Measurements from ENCODE around the gene KLHL7.
"Not testable (repeated sequence)": the region's sequence is repeated elsewhere in the genome, so short reads cannot be mapped to it uniquely, and the experiment has no call there.

KLHL7 gene

DNA sequence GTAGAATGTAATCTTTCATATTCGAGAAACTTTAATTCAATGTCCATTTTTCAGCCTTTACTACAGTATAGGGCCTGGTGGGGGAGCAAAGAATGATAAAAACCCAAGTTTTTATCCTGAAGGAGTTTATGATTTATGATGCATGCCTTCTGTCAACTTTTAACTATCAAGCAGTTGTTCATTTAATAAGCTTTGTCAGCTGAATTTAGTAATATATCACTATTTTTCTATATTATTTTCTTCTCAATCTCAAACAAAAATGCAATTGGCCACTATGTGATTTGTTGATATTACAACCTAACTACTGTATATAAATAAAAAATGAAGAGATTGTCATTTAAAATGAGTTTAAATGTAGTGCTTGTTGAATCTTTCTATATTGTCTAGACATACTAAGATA lies 78.7 kb downstream of the KLHL7 start:
- TF ChIP-seq POLR2A (IDR thresholded peaks at IDR 0.05; ENCODE audit: extremely low read depth, insufficient read length), result no peak
- TF ChIP-seq, protein P1, sequence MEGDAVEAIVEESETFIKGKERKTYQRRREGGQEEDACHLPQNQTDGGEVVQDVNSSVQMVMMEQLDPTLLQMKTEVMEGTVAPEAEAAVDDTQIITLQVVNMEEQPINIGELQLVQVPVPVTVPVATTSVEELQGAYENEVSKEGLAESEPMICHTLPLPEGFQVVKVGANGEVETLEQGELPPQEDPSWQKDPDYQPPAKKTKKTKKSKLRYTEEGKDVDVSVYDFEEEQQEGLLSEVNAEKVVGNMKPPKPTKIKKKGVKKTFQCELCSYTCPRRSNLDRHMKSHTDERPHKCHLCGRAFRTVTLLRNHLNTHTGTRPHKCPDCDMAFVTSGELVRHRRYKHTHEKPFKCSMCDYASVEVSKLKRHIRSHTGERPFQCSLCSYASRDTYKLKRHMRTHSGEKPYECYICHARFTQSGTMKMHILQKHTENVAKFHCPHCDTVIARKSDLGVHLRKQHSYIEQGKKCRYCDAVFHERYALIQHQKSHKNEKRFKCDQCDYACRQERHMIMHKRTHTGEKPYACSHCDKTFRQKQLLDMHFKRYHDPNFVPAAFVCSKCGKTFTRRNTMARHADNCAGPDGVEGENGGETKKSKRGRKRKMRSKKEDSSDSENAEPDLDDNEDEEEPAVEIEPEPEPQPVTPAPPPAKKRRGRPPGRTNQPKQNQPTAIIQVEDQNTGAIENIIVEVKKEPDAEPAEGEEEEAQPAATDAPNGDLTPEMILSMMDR (IDR thresholded peaks at IDR 0.05; ENCODE audit: low read depth, low read length), result no peak
- TF ChIP-seq MAX (IDR thresholded peaks at IDR 0.05; ENCODE audit: low read depth, low read length), result no peak
- no peak for TF ChIP-seq MYC (IDR thresholded peaks at IDR 0.05; ENCODE audit: low read depth, low read length)
- peak overlapping the region; percentile 94 for H3K4me3 ChIP-seq (ENCODE audit: low read depth, low read length)
- DNase-seq (ENCODE audit: low read depth), result no peak

DNA sequence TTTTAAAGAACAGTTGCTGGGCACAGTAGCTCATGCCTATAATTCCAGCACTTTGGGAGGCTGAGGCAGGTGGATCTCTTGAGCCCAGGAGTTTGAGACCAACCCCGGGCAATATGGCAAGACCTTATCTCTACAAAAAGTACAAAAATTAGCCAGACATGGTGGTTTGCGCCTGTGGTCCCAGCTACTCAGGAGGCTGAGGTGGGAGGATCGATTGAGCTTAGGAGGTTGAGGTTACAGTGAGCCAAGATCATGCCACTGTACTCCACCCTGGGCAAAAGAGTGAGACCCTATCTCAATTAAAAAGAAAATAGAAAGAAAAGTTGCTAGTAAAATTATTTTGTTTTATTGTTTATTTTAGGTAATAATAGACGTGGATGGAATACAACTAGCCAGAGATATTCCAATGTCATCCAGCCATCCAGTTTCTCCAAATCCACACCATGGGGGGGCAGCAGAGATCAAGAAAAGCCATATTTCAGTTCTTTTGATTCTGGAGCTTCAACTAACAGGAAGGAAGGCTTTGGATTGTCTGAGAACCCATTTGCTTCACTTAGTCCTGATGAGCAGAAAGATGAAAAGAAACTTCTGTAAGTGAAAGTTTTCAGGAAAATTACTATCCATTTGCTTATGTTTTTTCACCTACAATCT lies 79.2 kb downstream of the KLHL7 start:
- TF ChIP-seq, protein P1 (IDR thresholded peaks at IDR 0.05; ENCODE audit: low read depth, low read length), result peak; percentile 62
- no peak for TF ChIP-seq POLR2A (IDR thresholded peaks at IDR 0.05; ENCODE audit: extremely low read depth, insufficient read length)
- DNase-seq (ENCODE audit: low read depth), result peak; percentile 73
- peak overlapping the region; percentile 94 for H3K4me3 ChIP-seq (ENCODE audit: low read depth, low read length)

- TF ChIP-seq POLR2A (IDR thresholded peaks at IDR 0.05; ENCODE audit: extremely low read depth, insufficient read length) (no peak), MYC (IDR thresholded peaks at IDR 0.05; ENCODE audit: low read depth, low read length) (no peak), MAX (IDR thresholded peaks at IDR 0.05; ENCODE audit: low read depth, low read length) (no peak)
- TF ChIP-seq, protein P1 (IDR thresholded peaks at IDR 0.05; ENCODE audit: low read depth, low read length), result no peak
- H3K4me3 ChIP-seq (ENCODE audit: low read depth, low read length), result peak overlapping the region; percentile 22
- DNase-seq (ENCODE audit: low read depth), result no peak
Measured at GRCh38 chr7:23185980-23186379, 80.4 kb downstream of the KLHL7 start.

DNA sequence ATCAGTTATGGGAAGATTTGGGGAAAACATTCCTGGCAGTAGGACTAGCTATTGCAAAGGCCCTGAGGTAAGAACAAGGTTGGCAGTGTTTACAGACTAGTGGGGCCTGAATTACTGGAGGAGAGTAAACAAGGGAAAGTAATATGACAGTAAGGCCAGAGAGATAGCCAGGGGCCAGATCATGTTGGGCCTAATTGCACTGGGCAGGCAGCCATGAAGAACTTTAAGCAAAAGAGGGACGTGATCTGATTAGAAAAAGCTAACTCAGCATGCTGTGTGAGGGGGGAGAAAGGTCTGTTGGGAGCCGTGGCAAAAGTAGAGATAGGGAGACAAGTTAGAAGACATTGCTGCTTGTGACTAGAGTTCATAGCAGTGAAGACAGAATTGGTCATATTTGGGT lies 85.4 kb downstream of the KLHL7 start:
- TF ChIP-seq MYC (IDR thresholded peaks at IDR 0.05; ENCODE audit: low read depth, low read length), result no peak
- TF ChIP-seq, protein P1 (IDR thresholded peaks at IDR 0.05; ENCODE audit: low read depth, low read length), result no peak
- TF ChIP-seq POLR2A (IDR thresholded peaks at IDR 0.05; ENCODE audit: extremely low read depth, insufficient read length), result no peak
- TF ChIP-seq MAX (IDR thresholded peaks at IDR 0.05; ENCODE audit: low read depth, low read length), result no peak
- DNase-seq (ENCODE audit: low read depth), result no peak
- no peak overlapping the region for H3K4me3 ChIP-seq (ENCODE audit: low read depth, low read length)

GRCh38 chr7:23193650-23194227 lies 88.2 kb downstream of the KLHL7 start:
- not testable (repeated sequence) for DNase-seq (ENCODE audit: low read depth); H3K4me3 ChIP-seq (ENCODE audit: low read depth, low read length)

GRCh38 chr7:23196306-23196705 lies 90.7 kb downstream of the KLHL7 start:
- H3K4me3 ChIP-seq (ENCODE audit: low read depth, low read length), result no peak overlapping the region
- DNase-seq (ENCODE audit: low read depth), result no peak
- no peak for TF ChIP-seq MYC (IDR thresholded peaks at IDR 0.05; ENCODE audit: low read depth, low read length)
- TF ChIP-seq, protein P1 (IDR thresholded peaks at IDR 0.05; ENCODE audit: low read depth, low read length), result no peak
- no peak for TF ChIP-seq POLR2A (IDR thresholded peaks at IDR 0.05; ENCODE audit: extremely low read depth, insufficient read length)
- no peak for TF ChIP-seq MAX (IDR thresholded peaks at IDR 0.05; ENCODE audit: low read depth, low read length)

DNA sequence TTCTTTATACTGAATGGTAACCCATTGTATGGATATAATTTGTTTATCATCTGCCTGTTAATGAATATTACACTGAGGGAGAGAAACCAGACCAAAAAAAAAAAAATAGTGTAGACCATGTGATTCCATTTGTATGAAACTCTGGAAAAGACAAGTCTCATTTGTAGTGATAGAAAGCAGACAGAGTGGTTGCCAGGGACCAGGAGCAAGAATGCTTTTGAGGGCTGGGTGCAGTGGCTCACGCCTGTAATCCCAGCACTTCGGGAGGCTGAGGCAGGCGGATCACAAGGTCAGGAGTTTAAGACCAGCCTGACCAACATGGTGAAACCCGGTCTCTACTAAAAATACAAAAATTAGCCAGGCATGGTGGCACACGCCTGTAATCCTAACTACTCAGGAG lies 92.2 kb downstream of the KLHL7 start:
- H3K4me3 ChIP-seq (ENCODE audit: low read depth, low read length); DNase-seq (ENCODE audit: low read depth): not testable (repeated sequence)

All from NB4 (cell line).